Fibroblast of lung (primary cell): ENCODE data around the gene LAPTM5.

Source experiments
- CTCF ChIP-seq, 2 donors: IDR thresholded peaks in 1 of 2; conservative IDR thresholded peaks in 1 of 2; 1 replicate in 1 of 2; 2 replicates in 1 of 2; pipeline ENCODE4 v1.5.1; 2011 to 2012; ENCODE audit warnings: low read length in 2 of 2, control low read depth in 1 of 2, inconsistent platforms in 1 of 2, low read depth in 1 of 2, mild to moderate bottlenecking in 1 of 2
- EZH2 ChIP-seq: IDR thresholded peaks from 2 replicates; pipeline ENCODE4 v1.5.1; 2012; ENCODE audit warnings: low read length, control low read depth, mild to moderate bottlenecking; ENCODE audit errors: missing control alignments

- TF ChIP-seq CTCF (conservative IDR thresholded peaks at IDR 0.05 in 1 of 2, IDR thresholded peaks at IDR 0.05 in 1 of 2; ENCODE audit: low read depth in 1 of 2, low read length in 2 of 2) (no peak), EZH2 (no peak)
Observed at GRCh38 chr1:30789388-30790255, 32.0 kb upstream of the LAPTM5 start.
